NCI-H187 treated with DMSO at 0.1 percent for 48 hours (cell line): ENCODE data around the gene GLB1L3.
"Not testable (repeated sequence)": the region's sequence is repeated elsewhere in the genome, so short reads cannot be mapped to it uniquely, and the experiment has no call there.

ENCODE experiments used
- DNase-seq: peaks from one replicate; lab custom pipeline; 2025; lab: John Stamatoyannopoulos, UW

Gene GLB1L3

DNA sequence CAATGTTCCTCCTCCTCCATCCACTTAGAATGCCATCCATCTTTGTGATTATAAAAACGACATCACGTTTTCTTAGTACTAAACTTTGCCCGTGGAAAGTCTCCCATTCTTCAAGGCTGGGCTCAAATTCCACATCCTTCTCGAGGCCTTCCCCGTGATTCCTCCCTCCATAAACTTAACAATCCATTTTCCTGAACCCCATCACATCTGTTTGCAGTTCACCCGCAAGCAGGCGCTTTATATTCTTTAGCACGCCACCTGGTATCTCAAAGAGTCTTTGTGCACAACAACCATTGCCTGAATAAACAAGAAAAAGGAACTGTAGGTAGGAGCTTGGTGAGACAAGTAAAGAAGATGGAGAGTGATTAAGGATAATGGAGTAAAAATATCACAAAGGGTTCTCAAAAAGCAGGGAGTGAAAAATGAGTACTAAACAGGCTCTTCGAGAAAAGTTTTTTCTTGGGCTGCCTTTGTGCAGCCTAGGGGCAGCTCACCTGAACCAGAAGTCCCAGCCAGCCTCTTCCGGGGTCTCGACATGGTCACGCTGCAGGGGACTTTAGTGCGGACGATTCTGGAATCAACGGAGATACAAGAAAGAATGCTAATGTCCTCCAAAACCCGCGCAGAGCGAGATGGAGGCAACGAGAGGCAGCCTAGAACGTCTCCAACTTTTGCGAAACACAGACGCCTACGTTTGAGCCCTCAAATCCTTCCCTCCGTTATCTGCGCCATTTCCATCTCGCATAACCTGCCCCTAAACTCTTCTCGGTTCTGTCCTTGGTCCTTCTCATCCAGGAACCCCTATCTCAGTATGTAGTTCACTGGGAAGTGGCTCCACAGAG, 23.6 kb upstream of the GLB1L3 start:
- no peak for DNase-seq

DNA sequence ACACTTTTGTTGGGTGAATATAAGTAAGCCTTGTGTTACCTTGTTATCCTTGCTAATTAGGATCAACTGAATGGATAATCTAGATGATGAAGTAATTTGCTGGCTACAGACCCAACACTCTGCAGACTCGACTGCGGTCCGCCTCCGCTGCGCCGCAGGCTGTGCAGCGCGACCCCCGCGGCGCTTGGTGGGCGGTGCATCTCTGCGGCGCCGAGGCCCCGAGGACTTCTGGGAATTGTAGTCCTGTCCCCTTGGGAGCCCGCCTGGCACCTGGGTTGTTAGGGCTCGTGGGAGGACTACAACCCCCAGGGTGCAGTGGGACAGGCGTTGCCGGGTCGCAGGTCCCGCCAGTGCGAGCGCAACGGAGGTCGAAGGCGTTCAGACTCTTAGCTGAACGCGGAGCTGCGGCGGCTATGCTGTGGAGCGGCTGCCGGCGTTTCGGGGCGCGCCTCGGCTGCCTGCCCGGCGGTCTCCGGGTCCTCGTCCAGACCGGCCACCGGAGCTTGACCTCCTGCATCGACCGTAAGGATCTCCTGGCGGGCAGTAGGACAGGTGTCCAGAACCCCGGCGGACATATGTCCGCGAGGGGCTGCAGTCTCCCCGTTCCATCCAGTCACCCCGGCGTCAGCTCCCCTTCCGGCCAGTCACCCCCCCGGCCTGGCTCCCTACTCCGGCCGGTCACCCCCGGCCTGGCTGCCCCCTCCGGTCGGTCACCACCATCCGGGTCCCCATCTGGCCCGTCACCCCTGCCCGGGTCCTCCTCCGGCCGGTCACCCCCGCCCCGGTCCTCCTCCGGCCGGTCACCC, 22.8 kb upstream of the GLB1L3 start, which contains the start of the genes ACAD8 and THYN1:
Gene ACAD8 (plus strand): TSS at position 381 of the 806 bp plus-strand sequence. CDS start 33 bp downstream, at position 414.
Gene THYN1 (minus strand): TSS at position 165 of the 806 bp plus-strand sequence. CDS start 470 bp downstream, outside the sequence.
- DNase-seq, result peak; percentile 88

DNA sequence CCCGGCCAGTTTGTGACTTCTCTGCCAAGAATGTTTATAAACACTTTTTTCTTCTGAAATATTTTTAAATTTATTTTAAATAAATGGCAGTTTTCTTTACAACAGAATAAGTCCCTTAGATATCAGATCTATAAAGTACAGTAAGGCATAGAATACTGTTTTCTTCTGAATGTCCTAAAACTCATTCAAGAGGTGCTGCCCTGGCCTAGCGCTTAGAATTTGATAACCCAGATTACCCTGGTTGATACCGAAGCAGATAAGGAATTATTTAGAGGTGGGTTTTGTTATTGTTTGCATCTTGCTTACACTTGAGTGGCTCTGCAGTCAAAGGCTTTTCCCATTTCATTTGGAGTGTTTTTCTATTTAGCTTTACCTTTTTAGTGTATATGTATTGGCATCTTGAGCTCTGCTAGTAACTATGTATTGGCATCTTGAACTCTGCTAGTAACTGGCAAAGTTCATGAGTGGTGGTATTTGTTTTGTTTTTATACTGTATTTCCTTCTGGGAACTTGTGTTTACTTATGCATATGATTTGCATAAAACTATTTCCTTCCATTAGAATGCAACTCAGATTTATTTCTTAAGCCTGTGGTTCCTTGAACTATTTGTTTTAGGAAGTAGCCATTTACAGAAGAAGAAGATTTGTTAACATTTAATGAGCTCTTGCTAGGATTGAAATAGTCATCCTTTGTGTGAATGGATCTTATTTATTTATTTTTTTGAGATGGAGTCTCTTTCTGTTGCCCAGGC, 21.6 kb upstream of the GLB1L3 start:
- no peak for DNase-seq

DNA sequence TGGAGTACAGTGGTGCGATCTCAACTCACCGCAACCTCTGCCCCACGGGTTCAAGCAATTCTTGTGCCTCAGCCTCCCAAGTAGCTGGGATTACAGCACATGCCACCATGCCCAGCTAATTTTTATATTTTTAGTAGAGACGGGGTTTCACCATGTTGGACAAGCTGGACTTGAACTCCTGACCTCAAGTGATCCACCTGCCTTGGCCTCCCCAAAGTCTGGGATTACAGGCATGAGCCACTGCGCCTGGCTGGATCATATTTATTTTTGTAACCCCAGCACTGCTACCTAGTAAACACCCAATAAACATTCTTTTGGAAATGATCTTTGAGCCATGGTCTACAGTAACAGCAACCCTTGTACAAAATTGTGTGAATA, 21.0 kb upstream of the GLB1L3 start:
- not testable (repeated sequence) for DNase-seq

DNA sequence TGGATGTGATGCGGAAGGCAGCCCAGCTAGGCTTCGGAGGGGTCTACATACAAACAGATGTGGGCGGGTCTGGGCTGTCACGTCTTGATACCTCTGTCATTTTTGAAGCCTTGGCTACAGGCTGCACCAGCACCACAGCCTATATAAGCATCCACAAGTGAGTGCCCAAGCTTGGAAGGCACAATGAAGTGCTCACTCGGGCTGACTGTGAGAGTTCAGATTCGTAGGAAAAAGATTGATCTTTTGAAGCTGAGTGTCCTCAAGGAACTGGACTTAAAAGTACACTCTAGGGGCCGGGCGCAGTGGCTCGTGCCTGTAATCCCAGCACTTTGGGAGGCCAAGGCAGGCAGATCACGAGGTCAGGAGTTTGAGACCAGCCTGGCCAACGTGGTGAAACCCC, 19.1 kb upstream of the GLB1L3 start:
- DNase-seq, result no peak

DNA sequence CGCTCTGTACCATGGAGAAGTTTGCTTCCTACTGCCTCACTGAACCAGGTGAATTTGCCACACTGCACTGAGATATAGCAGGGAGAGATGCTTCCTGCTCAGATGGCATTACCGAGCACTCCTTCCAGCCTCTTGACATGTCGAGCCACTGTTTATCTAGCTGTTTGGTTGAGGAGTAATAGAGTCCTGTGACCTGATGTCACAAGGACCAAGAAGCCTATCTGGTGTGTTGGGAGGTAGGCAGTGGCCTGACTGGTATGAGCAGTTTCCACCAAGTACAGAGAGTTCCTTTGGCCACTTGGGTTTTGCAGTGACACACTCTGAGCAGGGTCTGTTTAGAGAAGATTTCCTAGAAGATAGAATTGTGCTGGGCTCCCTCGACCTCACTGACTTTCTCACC, 17.6 kb upstream of the GLB1L3 start:
- no peak for DNase-seq

DNA sequence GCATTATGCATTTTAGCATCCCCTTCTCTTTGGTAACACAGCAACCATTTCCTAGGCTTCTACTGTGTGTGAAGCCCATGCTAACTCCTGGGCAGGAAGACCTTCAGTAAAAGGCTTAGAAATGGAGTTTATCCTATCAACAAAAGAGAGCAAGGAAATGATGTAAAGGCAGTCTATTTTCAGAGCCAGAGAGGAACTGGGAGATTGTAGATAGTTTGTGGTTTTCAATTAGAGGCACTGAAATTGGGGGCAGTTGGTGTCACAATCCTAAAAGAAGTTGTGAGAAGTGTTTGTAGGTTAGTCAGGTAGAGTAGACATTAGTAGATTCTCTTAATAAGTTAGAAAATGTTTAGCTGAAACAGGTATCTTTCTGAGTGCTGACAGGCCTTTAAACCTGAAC, 15.7 kb upstream of the GLB1L3 start:
- no peak for DNase-seq

DNA sequence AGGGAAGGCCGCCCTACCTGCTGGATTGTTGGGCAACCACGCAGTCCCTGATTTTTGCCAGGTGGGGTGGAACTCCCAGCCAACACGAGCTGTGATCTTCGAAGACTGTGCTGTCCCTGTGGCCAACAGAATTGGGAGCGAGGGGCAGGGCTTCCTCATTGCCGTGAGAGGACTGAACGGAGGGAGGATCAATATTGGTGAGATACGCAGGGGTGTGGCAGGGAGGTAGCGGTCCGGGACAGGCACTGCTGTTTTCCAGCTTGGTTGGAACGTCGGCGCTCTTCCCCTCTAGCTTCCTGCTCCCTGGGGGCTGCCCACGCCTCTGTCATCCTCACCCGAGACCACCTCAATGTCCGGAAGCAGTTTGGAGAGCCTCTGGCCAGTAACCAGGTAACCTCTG, 15.2 kb upstream of the GLB1L3 start:
- DNase-seq, result no peak

DNA sequence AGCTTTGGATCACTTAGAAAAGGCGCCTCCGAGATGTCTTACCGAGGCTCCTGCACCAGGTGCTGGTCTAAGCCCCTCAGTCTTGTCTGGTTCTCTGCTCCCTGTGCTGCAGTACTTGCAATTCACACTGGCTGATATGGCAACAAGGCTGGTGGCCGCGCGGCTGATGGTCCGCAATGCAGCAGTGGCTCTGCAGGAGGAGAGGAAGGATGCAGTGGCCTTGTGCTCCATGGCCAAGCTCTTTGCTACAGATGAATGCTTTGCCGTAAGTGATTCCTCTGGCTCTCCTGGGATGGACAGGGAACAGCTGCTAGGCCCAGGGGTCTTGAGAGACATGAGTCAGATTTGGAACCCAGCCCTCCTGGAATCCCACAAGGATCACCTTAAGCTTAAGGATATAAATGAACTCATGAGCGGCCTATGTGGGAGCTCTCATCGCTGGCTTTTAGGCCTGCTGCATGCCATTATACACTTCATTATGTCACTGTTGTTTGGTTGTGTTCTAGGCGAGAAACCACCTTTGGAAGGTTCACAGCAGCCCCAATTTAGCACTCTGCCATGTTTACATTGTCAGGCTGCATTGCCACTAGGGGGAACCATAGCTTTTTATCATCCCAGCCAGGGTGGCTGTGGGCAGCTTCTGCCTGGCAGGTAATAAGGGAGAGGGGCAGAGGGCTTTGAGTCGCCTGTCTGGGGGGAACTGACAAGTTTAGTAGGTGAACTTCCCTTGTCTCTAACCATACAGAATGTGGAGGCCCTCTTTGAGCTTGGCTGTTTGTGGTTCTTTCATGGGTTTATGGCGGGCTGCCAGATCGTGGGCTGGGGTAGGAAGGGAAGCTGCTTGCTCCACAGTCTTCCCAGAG, 14.3 kb upstream of the GLB1L3 start:
- DNase-seq, result no peak

DNA sequence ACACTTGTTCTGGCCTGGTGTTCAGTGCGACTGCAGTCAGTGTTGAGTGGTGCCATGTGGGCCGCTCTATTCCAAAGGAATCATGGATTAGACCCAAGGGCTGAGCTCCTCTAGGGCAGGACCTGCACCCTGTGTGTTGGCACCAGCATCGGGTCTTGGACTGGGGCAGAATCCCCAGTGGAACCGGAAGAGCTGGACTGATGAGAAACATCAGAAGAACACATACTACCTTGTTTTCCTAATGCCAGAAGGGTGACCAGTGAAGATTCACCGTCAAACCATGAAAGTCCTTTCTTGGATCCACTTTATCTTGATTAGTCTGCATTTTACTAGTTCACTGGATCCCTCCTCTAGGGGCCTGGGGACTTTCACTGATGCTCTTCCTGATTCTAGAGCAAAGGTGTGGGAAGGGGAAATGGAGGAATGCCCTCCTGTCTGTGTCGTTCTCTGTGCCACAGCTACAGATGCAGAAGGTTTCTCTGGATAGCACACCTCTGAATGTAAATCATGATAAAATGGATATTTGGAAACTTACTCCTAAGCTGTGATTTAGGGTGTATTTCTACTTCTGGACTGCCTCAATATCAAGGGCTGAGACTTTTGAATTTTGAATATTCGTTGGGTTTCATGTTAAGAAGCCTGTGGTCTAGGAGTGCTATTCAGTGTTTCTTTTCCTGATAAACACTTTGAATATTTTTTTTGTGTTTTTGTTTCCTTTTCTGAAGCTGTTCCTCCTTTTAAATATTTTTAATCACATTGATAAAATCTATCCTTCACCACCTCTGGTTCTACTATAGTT, 11.0 kb upstream of the GLB1L3 start:
- DNase-seq, result no peak

DNA sequence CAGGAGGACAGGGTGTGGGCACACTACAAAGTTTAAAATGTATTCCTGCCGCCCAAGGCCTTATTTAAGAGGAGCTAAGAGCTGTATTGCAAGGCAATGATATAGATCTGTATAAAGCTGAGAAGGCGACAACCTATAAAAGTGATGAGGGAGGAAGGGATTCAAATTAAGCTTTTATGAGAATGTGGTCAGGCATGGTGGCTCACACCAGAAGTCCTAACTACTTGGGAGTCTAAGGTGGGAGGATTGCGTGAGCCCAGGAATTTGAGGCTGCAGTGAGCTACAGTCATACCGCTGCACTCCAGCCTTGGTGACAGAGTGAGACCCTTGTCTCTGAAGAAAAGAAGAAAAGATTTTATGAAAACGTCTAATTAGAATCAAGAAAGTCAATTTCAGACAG, 9.7 kb upstream of the GLB1L3 start:
- no peak for DNase-seq

DNA sequence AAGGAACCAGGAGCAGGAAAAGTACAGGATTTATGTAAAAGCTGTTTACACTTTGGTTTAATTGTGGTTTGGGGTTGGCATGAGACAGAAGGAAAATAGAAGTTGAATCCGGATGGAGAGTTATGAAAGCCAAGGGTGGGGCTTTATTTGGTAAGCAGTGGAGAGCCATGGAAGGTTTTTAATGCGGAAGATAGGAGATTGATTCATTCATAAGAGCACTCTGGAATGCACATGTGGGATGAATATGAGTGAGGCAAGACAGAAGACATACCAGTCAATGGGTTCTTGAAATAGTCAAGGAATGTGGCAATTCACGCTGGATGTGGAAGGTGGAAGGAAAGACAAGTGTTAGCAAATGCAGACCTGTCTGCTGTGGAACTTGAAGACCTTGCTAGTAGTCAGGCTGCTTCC, 9.3 kb upstream of the GLB1L3 start:
- DNase-seq, result no peak

DNA sequence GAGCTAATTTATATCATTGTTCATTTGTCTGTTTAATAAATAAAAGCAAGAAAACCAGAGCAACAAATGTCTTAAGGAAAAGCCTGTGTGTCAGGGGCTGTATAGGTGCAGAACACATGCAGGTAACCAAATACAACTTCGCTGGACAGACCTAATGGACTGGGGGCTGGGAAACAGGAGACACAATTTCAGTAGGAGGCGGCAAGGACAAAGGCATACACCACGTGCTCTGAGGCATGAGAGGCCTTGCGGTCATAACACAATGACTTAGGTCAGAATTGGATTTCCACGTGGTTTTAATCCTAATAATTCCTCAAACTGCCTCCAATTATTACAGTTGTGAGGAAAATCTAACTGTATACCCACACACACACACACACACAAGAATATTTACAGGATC, 8.7 kb upstream of the GLB1L3 start:
- DNase-seq, result no peak

DNA sequence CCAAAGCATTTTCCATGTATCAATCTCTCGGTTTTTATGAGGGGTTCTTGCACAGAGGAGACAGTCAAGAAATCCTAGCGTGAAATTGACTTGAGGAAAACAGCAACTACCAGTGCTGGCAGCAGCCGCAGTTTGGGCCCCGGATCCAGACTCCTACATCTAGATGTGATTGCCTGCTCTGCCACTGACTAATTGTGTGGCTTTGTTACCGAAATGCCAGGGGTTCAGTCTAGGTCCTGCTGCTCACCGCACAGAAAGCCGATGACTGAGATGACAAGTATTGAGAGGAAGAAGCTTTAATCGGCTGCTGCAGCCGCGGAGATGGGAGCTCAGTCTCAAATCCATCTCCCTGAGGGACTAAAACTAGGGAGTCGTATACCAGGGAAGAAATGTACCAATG, 8.2 kb upstream of the GLB1L3 start:
- no peak for DNase-seq

DNA sequence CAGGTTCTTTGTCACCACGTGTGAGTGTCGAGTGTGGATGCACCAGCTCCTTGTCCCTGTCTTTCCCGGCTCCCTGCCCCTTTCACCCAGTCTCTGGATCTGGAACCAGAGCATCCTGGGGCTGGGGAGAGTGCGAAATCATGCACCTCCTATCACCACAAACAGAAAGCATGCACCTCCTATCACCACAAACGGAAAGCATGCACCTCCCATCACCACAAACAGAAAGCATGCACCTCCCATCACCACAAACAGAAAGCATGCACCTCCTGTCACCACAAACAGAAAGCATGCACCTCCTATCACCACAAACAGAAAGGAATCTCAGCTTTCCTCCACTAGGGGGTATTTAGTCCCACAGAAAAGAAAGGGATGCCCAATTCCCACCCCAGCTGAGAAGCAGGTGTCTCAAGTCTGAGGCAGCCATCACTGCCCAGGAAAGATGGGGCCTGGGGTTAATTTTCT, 5.9 kb upstream of the GLB1L3 start:
- no peak for DNase-seq

DNA sequence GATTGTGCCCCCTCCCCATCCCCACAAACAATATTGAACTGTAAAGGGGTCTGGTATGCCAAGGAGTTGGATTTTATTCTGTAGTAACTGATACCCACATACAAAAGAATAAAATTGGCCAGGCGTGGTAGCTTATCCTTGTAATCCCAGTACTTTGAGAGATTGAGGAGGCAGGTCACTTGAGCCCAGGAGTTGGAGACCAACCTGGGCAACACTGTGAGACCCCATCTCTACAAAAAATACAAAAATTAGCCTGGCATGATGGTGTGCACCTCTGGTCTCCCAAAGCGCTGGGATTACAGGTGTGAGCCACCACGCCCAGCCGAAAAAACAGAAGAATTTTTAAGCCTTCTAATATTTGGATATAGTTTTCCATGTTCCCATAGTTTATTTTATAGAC, 4.2 kb upstream of the GLB1L3 start:
- no peak for DNase-seq

DNA sequence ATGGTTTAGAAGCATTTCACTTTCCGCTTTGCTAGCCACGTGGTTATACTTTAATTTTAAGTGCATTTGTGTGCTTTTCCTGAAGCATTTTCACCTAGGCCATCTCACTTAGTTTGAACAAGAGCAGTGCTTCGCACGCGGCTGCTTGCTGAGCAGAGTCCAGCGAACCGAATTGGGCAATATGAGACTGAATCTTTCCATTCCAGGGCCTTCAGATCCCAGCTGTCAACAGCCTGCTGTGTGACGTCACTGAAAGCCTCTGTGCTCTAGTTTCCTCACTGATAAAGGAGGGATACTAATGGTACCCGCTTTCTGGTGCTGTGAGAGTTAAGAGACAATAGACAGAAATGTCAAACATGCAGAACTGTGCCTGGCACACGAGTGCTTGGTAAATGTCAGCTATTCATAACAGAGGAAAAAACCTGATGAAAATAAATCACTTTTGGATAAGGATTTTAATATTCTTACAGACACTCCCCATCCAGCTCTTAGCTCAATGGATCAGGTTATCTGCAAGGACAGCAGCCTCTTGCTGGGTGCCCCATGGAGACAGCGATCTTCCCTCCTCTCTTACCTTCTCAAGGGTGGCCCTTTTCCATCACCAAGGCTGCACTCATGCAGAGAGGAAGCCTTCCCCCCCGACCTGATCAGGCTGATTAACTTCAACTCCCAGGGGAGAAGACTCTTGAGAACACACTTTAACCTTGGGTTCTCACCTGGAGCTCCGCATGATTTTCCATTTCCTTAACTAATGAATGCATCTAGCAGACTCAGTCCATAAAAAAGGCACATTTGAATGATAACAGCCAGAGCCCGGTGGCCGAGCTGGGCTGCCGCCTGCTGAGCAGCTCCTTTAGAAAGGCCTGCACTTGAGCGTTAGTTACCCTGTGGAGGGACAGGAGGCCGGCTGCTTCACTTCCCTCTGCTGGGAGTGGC, 3.5 kb upstream of the GLB1L3 start:
- DNase-seq, result peak; percentile 71

DNA sequence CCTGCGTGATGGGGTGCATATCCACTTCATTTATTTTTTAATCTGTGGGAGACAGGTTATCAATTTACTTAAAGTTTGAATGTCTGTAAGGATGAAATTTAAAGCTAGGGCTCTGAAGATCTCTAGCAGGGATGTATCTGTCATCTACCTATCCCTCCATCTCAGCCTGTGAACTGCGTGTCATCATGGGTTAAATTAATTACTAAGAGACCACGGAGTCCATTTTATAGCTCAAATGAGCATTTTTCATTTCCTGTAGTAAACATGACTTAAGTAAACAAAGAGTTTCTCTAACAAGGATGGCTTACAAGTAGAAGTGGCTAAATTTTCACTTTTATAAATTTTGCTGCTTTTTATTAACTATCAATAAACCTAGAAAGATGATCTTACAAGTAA, 2.9 kb upstream of the GLB1L3 start:
- DNase-seq, result no peak

DNA sequence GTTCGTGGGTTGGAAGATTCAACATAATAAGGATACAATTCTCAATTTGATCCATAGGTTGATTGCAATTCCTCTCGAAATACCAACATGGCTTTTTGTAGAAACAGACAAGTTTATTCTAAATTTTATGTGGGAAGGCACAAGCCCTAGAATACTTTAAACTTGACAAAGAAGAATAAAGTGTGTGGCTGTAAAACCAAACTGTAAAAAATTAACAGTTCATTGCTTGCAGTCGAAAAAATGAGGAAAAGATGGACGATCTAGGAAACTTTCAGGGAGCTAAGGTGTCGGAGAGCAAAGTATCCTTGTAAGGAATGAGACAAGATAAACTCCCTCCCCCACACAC, 1.0 kb upstream of the GLB1L3 start:
- DNase-seq, result no peak
